DOHH2 (cell line): ENCODE measurements around the gene VAC14.

ENCODE experiments used
- H3F3A ChIP-seq: fragments of 200-600 bp; sonication (generic), shearing (Covaris generic); 2 replicates; pipeline ENCODE4 v1.6.0; 2016; ENCODE audit warnings: antibody characterized with exemption, mild to moderate bottlenecking; ENCODE audit not compliant: control insufficient read depth, insufficient read depth
- H3K27ac ChIP-seq: fragments of 200-600 bp; sonication (generic); 2 replicates; pipeline ENCODE4 v1.5.1; 2014; ENCODE audit warnings: low read depth, mild to moderate bottlenecking, low read length, moderate library complexity
- H3K27me3 ChIP-seq: fragments of 200-600 bp; sonication (generic); 2 replicates; pipeline ENCODE4 v1.6.1; 2014; ENCODE audit warnings: mild to moderate bottlenecking, low read length, mixed read lengths; ENCODE audit not compliant: control insufficient read depth
- H3K36me3 ChIP-seq: fragments of 200-600 bp; sonication (generic); 2 replicates; pipeline ENCODE4 v1.6.1; 2014; ENCODE audit warnings: mild to moderate bottlenecking, low read length, moderate library complexity, mixed read lengths; ENCODE audit not compliant: control insufficient read depth
- H3K4me1 ChIP-seq: fragments of 200-600 bp; sonication (generic); 2 replicates; pipeline ENCODE4 v1.6.1; 2014; ENCODE audit warnings: mild to moderate bottlenecking, low read length, mixed read lengths; ENCODE audit not compliant: control insufficient read depth
- H3K4me2 ChIP-seq: fragments of 200-600 bp; sonication (generic); 2 replicates; pipeline ENCODE4 v1.6.0; 2014; ENCODE audit warnings: mild to moderate bottlenecking, low read length, moderate library complexity
- H3K4me3 ChIP-seq: fragments of 200-600 bp; sonication (generic); 2 replicates; pipeline ENCODE4 v1.5.1; 2014; ENCODE audit warnings: mild to moderate bottlenecking, low read length, mixed read lengths
- H3K79me2 ChIP-seq: fragments of 200-600 bp; sonication (generic); 2 replicates; pipeline ENCODE4 v1.6.1; 2014; ENCODE audit warnings: mild to moderate bottlenecking, low read length, mixed read lengths; ENCODE audit not compliant: control insufficient read depth
- H3K9me2 ChIP-seq: fragments of 200-600 bp; sonication (generic); replicated peaks from 2 replicates; pipeline ENCODE4 v1.6.1; 2014; ENCODE audit warnings: mild to moderate bottlenecking, low read length, mixed read lengths; ENCODE audit not compliant: control insufficient read depth
- H3K9me3 ChIP-seq: fragments of 200-600 bp; sonication (generic); 2 replicates; pipeline ENCODE4 v1.6.1; 2014; ENCODE audit warnings: antibody characterized with exemption, low read length, mixed read lengths; ENCODE audit not compliant: control insufficient read depth, insufficient read depth
- H4K20me1 ChIP-seq: fragments of 200-600 bp; sonication (generic); 2 replicates; pipeline ENCODE4 v1.6.0; 2014; ENCODE audit warnings: low read depth, mild to moderate bottlenecking, antibody characterized with exemption, low read length, moderate library complexity; ENCODE audit not compliant: control insufficient read depth, insufficient read depth
- EZH2phosphoT487 ChIP-seq: fragments of 200-600 bp; sonication (generic); IDR thresholded peaks from 2 replicates; pipeline ENCODE4 v1.6.1; 2017; ENCODE audit warnings: borderline replicate concordance, mild to moderate bottlenecking, antibody characterized with exemption, low read length, moderate library complexity, mixed read lengths
- TF ChIP-seq, protein P1 (sequence below): fragments of 200-600 bp; sonication (generic); IDR thresholded peaks from one replicate; pipeline ENCODE4 v1.5.1; 2014; ENCODE audit warnings: antibody characterized with exemption, mild to moderate bottlenecking, low read depth, low read length; ENCODE audit not compliant: poor library complexity, severe bottlenecking

VAC14 gene

DNA sequence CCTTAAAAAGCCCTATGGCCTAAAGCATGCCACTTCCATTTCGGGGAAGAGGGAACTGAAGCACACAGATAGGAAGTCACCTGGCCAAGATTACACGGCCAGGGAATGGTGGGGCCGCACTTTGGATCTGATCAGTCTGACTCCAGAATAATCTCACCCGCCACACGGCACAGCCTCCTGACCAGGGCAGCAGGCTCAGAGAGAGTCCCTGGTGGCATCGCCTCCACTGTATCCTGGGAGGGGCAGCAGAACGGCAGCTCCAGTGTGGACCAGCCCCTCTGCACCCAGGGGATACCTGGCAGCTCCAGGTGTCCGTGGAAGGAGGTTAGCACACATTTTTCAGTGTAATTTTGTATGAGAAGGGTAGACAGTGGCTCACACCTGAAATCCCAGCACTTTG lies 35.5 kb downstream of the VAC14 start:
- Histone ChIP-seq H3K27me3 (no peaks in the 10 kb centered on the region), H3K4me3 (no peak overlapping the region), H3K4me1 (no peaks in the 10 kb centered on the region), H3K9me3 (no peaks in the 10 kb centered on the region), H3K9me2 (no peaks in the 10 kb centered on the region), H3K36me3 (peaks cover 1% of the 10 kb centered on the region), H3K79me2 (no peaks in the 10 kb centered on the region), H3K27ac (no peak overlapping the region), H3K4me2 (no peak overlapping the region), H3F3A (no peaks in the 10 kb centered on the region), H4K20me1 (no peaks in the 10 kb centered on the region)
- TF ChIP-seq, protein P1, sequence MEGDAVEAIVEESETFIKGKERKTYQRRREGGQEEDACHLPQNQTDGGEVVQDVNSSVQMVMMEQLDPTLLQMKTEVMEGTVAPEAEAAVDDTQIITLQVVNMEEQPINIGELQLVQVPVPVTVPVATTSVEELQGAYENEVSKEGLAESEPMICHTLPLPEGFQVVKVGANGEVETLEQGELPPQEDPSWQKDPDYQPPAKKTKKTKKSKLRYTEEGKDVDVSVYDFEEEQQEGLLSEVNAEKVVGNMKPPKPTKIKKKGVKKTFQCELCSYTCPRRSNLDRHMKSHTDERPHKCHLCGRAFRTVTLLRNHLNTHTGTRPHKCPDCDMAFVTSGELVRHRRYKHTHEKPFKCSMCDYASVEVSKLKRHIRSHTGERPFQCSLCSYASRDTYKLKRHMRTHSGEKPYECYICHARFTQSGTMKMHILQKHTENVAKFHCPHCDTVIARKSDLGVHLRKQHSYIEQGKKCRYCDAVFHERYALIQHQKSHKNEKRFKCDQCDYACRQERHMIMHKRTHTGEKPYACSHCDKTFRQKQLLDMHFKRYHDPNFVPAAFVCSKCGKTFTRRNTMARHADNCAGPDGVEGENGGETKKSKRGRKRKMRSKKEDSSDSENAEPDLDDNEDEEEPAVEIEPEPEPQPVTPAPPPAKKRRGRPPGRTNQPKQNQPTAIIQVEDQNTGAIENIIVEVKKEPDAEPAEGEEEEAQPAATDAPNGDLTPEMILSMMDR, result no peak
- no peak for TF ChIP-seq EZH2phosphoT487

DNA sequence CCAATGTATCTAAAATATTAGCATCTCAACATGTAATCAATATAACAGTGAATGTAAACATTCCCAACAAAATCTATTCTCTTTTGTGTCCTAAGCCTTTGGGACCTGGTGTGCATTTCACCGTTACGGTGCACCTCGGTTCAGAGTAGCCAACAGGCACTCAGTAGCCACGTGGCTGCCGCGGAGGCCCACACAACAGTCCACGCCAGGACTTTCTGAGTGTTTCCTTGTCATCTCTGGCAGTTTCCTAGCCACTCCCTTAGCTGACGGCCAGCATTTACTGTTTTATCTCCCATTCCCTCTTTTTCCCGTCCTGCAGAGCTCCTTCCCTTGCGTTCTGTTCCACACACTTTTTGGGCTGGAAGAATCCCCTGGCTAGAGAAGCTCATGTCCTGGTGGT lies 36.3 kb downstream of the VAC14 start:
- H3F3A ChIP-seq, result no peaks in the 10 kb centered on the region
- H3K4me3 ChIP-seq, result no peak overlapping the region
- H3K4me2 ChIP-seq, result no peak overlapping the region
- H3K36me3 ChIP-seq, result no peaks in the 10 kb centered on the region
- no peaks in the 10 kb centered on the region for H3K27me3 ChIP-seq
- H4K20me1 ChIP-seq, result no peaks in the 10 kb centered on the region
- no peaks in the 10 kb centered on the region for H3K79me2 ChIP-seq
- H3K4me1 ChIP-seq, result no peaks in the 10 kb centered on the region
- H3K9me2 ChIP-seq, result no peaks in the 10 kb centered on the region
- H3K9me3 ChIP-seq, result no peaks in the 10 kb centered on the region
- no peak for TF ChIP-seq EZH2phosphoT487
- TF ChIP-seq, protein P1, result no peak
- no peak overlapping the region for H3K27ac ChIP-seq

DNA sequence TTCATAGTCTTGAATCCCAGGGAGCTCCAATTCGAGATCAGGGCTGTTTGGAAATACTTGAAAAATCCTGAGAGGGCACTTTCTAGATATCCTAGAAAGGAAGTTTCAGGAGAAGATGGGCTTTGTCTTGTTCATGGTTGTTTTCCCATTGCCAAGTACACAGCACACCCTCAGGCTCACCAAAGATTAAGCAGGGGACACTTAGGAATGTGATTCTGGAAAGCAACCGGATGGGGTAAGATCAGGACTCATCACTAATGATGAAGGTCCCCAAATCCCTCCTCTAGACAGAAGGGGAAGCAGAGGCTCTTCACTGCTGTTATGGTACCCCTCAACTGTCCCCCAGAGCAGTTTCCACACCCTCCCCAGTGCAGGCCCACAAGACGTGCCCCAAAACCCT lies 40.7 kb downstream of the VAC14 start:
- TF ChIP-seq EZH2phosphoT487, result no peak
- TF ChIP-seq, protein P1, result no peak
- no peaks in the 10 kb centered on the region; the same call in 1 of the 2 replicates for H3K36me3 ChIP-seq
- H3K27ac ChIP-seq, result no peak overlapping the region

DNA sequence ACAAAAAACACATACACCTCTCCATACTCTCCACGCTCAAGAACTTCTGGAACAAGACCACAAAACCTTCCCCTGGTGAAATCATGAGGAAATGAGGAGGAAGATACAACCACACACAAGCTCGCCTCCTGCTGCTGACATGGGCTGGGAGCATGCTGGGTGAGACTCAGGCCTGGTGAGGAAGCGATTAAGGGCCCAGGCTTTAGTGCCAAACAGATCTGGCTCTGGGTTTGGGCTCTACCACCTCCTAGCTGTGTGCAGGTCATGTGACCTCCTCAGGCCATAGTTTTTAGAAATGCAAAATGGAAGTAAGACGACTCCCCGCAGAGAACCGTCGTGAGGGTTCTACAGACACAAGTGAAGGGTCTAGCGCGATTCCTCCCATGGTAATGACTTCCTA lies 41.3 kb downstream of the VAC14 start:
- H3K9me2 ChIP-seq, result no peaks in the 10 kb centered on the region
- H3K79me2 ChIP-seq, result no peaks in the 10 kb centered on the region
- H3K4me2 ChIP-seq, result no peak overlapping the region
- H3K4me1 ChIP-seq, result no peaks in the 10 kb centered on the region
- H3K9me3 ChIP-seq, result no peaks in the 10 kb centered on the region
- no peaks in the 10 kb centered on the region for H3K27me3 ChIP-seq
- no peaks in the 10 kb centered on the region for H3F3A ChIP-seq
- no peaks in the 10 kb centered on the region for H4K20me1 ChIP-seq
- H3K4me3 ChIP-seq, result no peak overlapping the region
- TF ChIP-seq EZH2phosphoT487, result no peak
- TF ChIP-seq, protein P1, result no peak
- H3K27ac ChIP-seq, result no peak overlapping the region
- no peaks in the 10 kb centered on the region; the same call in 1 of the 2 replicates for H3K36me3 ChIP-seq

More for the DNA sequence above, 40.7 kb downstream of the VAC14 start:
- Histone ChIP-seq H3K4me1 (no peaks in the 10 kb centered on the region), H3K27me3 (no peaks in the 10 kb centered on the region), H3K79me2 (no peaks in the 10 kb centered on the region), H3K4me2 (no peak overlapping the region), H3F3A (no peaks in the 10 kb centered on the region), H3K9me3 (no peaks in the 10 kb centered on the region), H3K4me3 (no peak overlapping the region), H3K9me2 (no peaks in the 10 kb centered on the region), H4K20me1 (no peaks in the 10 kb centered on the region)
